ENCODE data around the gene GRM7.

- TF ChIP-seq CTCF (IDR thresholded peaks at IDR 0.05) (no peak), POLR2A (IDR thresholded peaks at IDR 0.05) (no peak)
These were observed 201.8 kb downstream of the GRM7 start for GRCh38 chr3:7062714-7063113.
